Measurements from ENCODE around the gene DENND2A. TPM values are rescaled to one million over a fixed set of nuclear protein-coding genes. Genes with fewer than 3 reads are reported as not detected.
A peak's percentile ranks its signal among the peaks of the same experiment; 100 is the strongest.
"Not testable (repeated sequence)": the region's sequence is repeated elsewhere in the genome, so short reads cannot be mapped to it uniquely, and the experiment has no call there.

The DENND2A gene
- total RNA-seq, 2 donors from 2014 or later = not detected

GRCh38 chr7:140553236-140553635 lies 87.4 kb downstream of the DENND2A start:
- not testable (repeated sequence) for H3K4me3 Mint-ChIP-seq

DNA sequence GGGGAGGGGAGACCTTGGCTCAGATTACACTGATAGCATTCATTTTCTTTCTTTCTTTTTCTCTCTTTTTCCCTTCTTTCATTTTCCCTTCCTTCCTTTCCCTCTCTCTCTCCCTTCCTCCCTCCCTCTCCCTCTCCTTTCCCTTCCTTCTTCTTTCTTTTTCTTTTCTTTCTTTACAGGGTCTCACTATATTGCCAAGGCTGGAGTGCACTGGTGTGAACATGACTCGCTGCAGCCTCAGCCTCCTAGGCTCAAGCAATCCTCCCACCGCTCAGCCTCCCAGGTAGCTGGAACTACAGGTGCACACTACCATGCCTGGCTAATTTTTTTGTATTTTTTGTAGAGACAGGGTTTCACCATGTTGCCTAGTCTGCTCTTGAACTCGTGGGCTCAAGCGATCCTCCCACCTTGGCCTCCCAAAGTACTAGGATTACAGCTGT lies 88.4 kb downstream of the DENND2A start:
- Mint-ChIP-seq H3K9me3 (no peaks in the 10 kb centered on the region), H3K36me3 (ENCODE audit: low read depth) (no peaks in the 10 kb centered on the region), H3K27ac (no peak overlapping the region), H3K27me3 (no peaks in the 10 kb centered on the region), H3K4me3 (no peak overlapping the region), H3K4me1 (no peaks in the 10 kb centered on the region)
- ATAC-seq (replicated peaks) = no peak

More at GRCh38 chr7:140553236-140553635, 87.4 kb downstream of the DENND2A start:
- H3K27me3 Mint-ChIP-seq; ATAC-seq (replicated peaks); H3K9me3 Mint-ChIP-seq; H3K27ac Mint-ChIP-seq; H3K36me3 Mint-ChIP-seq (ENCODE audit: low read depth); H3K4me1 Mint-ChIP-seq: not testable (repeated sequence)

GRCh38 chr7:140551355-140552239 lies 89.0 kb downstream of the DENND2A start:
- no peak for ATAC-seq (replicated peaks)
- H3K36me3 Mint-ChIP-seq (ENCODE audit: low read depth) = no peaks in the 10 kb centered on the region
- H3K4me1 Mint-ChIP-seq = no peaks in the 10 kb centered on the region
- H3K9me3 Mint-ChIP-seq = no peaks in the 10 kb centered on the region
- H3K27ac Mint-ChIP-seq = no peak overlapping the region
- no peak overlapping the region for H3K4me3 Mint-ChIP-seq
- no peaks in the 10 kb centered on the region for H3K27me3 Mint-ChIP-seq

GRCh38 chr7:140546947-140547346 lies 93.7 kb downstream of the DENND2A start:
- H3K4me1 Mint-ChIP-seq = peaks cover 3% of the 10 kb centered on the region
- no peak overlapping the region for H3K27ac Mint-ChIP-seq
- peaks cover 9% of the 10 kb centered on the region for H3K27me3 Mint-ChIP-seq
- ATAC-seq (replicated peaks) = no peak
- no peak overlapping the region for H3K4me3 Mint-ChIP-seq
- no peaks in the 10 kb centered on the region for H3K9me3 Mint-ChIP-seq
- H3K36me3 Mint-ChIP-seq (ENCODE audit: low read depth) = no peaks in the 10 kb centered on the region

DNA sequence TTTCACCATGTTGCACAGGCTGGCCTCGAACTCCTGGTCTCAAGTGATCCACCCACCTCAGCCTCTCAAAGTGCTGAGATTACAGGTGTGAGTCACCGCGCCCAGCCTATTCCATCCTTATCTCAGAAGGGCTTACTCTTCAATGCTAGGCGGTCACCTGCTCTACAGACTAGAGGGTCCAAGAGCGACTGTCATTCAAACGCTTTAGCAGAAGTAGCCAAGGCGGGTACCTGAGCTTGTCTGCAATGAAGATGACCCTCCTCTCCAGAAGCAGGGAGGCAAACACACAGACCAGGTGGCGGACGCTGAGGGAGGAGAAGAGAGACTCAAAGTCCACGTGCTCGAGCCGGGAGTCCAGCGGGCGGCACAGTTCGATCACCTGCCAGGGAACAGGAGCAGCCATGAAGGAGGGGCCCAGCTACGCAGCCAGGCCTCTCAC lies 96.2 kb downstream of the DENND2A start:
- H3K27ac Mint-ChIP-seq = no peak overlapping the region
- H3K4me3 Mint-ChIP-seq = no peak overlapping the region
- H3K9me3 Mint-ChIP-seq = no peaks in the 10 kb centered on the region
- peaks cover 5% of the 10 kb centered on the region for H3K4me1 Mint-ChIP-seq
- peaks cover 10% of the 10 kb centered on the region for H3K27me3 Mint-ChIP-seq
- ATAC-seq (replicated peaks) = no peak
- H3K36me3 Mint-ChIP-seq (ENCODE audit: low read depth) = no peaks in the 10 kb centered on the region

- Mint-ChIP-seq H3K9me3 (no peaks in the 10 kb centered on the region), H3K36me3 (ENCODE audit: low read depth) (no peaks in the 10 kb centered on the region), H3K27me3 (peaks cover 10% of the 10 kb centered on the region), H3K4me1 (peaks cover 5% of the 10 kb centered on the region), H3K4me3 (no peak overlapping the region), H3K27ac (peak overlapping the region; percentile 15)
- ATAC-seq (replicated peaks) = no peak
Measured at GRCh38 chr7:140542228-140542603, 98.4 kb downstream of the DENND2A start.

GRCh38 chr7:140541513-140542227 lies 98.9 kb downstream of the DENND2A start:
- no peak for ATAC-seq (replicated peaks)
- H3K36me3 Mint-ChIP-seq (ENCODE audit: low read depth) = no peaks in the 10 kb centered on the region
- no peaks in the 10 kb centered on the region for H3K9me3 Mint-ChIP-seq
- H3K4me3 Mint-ChIP-seq = no peak overlapping the region
- H3K27ac Mint-ChIP-seq = peak overlapping the region; percentile 15
- peaks cover 5% of the 10 kb centered on the region for H3K4me1 Mint-ChIP-seq
- H3K27me3 Mint-ChIP-seq = peaks cover 10% of the 10 kb centered on the region

DNA sequence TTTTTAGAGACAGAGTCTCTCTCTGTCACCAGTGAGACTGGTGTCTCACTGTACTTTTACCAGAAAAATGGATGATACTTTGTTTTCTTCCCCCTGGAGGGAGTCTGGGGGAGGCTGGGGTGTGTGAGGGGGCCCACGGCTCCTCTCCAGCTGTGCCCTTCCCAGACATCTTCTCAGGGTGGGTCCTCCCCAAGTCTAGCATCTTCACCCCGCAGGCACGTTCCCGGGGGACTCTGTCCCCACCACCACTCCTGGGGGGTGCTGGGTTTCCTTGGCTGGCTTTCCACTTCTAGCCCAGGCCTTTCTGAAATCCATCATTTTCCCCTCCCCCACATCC lies 99.5 kb downstream of the DENND2A start:
- Mint-ChIP-seq H3K36me3 (ENCODE audit: low read depth) (no peaks in the 10 kb centered on the region), H3K4me1 (peaks cover 5% of the 10 kb centered on the region), H3K4me3 (no peak overlapping the region), H3K27ac (no peak overlapping the region), H3K9me3 (no peaks in the 10 kb centered on the region), H3K27me3 (peaks cover 10% of the 10 kb centered on the region)
- no peak for ATAC-seq (replicated peaks)

GRCh38 chr7:140540136-140540777 lies 100.4 kb downstream of the DENND2A start:
- Mint-ChIP-seq H3K4me1 (peaks cover 5% of the 10 kb centered on the region), H3K36me3 (ENCODE audit: low read depth) (no peaks in the 10 kb centered on the region), H3K9me3 (no peaks in the 10 kb centered on the region), H3K27ac (no peak overlapping the region), H3K27me3 (peaks cover 10% of the 10 kb centered on the region), H3K4me3 (no peak overlapping the region)
- no peak for ATAC-seq (replicated peaks)

GRCh38 chr7:140539461-140539860 lies 101.2 kb downstream of the DENND2A start:
- Mint-ChIP-seq H3K36me3 (ENCODE audit: low read depth) (no peaks in the 10 kb centered on the region), H3K4me3 (no peak overlapping the region), H3K4me1 (peaks cover 5% of the 10 kb centered on the region), H3K9me3 (no peaks in the 10 kb centered on the region), H3K27ac (no peak overlapping the region), H3K27me3 (peaks cover 10% of the 10 kb centered on the region)
- no peak for ATAC-seq (replicated peaks)

- Mint-ChIP-seq H3K4me1 (peaks cover 5% of the 10 kb centered on the region), H3K27me3 (peaks cover 12% of the 10 kb centered on the region), H3K4me3 (no peak overlapping the region), H3K27ac (no peak overlapping the region), H3K9me3 (no peaks in the 10 kb centered on the region), H3K36me3 (ENCODE audit: low read depth) (no peaks in the 10 kb centered on the region)
- no peak for ATAC-seq (replicated peaks)
Measured at GRCh38 chr7:140537750-140538482, 102.7 kb downstream of the DENND2A start.

GRCh38 chr7:140534743-140535142 lies 105.9 kb downstream of the DENND2A start:
- Mint-ChIP-seq H3K9me3 (no peaks in the 10 kb centered on the region), H3K27me3 (peaks cover 9% of the 10 kb centered on the region), H3K27ac (no peak overlapping the region), H3K4me3 (no peak overlapping the region), H3K36me3 (ENCODE audit: low read depth) (no peaks in the 10 kb centered on the region), H3K4me1 (no peaks in the 10 kb centered on the region)
- ATAC-seq (replicated peaks) = no peak

- H3K36me3 Mint-ChIP-seq (ENCODE audit: low read depth) = no peaks in the 10 kb centered on the region
- ATAC-seq (replicated peaks) = peak; percentile 29
- no peak overlapping the region for H3K4me3 Mint-ChIP-seq
- H3K9me3 Mint-ChIP-seq = no peaks in the 10 kb centered on the region
- no peak overlapping the region for H3K27ac Mint-ChIP-seq
- peaks cover 9% of the 10 kb centered on the region for H3K27me3 Mint-ChIP-seq
- H3K4me1 Mint-ChIP-seq = no peaks in the 10 kb centered on the region
Measured at GRCh38 chr7:140533394-140533872, 107.2 kb downstream of the DENND2A start.

DNA sequence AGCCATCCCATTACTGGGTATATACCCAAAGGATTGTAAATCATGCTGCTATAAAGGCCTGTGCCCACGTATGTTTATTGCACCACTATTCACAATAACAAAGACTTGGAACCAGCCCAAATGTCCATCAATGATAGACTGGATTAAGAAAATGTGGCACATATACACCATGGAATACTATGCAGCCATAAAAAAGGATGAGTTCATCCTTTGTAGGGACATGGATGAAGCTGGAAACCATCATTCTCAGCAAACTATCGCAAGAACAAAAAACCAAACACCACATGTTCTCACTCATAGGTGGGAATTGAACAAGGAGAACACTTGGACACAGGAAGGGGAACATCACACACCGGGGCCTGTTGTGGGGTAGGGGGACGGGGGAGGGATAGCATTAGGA lies 111.2 kb downstream of the DENND2A start:
- peaks cover 14% of the 10 kb centered on the region for H3K4me1 Mint-ChIP-seq
- not testable (repeated sequence) for H3K27ac Mint-ChIP-seq; H3K27me3 Mint-ChIP-seq; H3K36me3 Mint-ChIP-seq (ENCODE audit: low read depth); ATAC-seq (replicated peaks); H3K4me3 Mint-ChIP-seq; H3K9me3 Mint-ChIP-seq

Measured in activated T-helper 17 cell treated with anti-CD3 and anti-CD28 coated beads, Interleukin-2, amount 50 U/mL, for 72 hours (primary cell).